DOHH2 (cell line): ENCODE results near the gene COPS8.

Experiments used
- CTCF ChIP-seq: fragments of 200-600 bp; sonication (generic); IDR thresholded peaks from one replicate; pipeline ENCODE4 v1.5.1; 2014; ENCODE audit warnings: antibody characterized with exemption, mild to moderate bottlenecking, low read depth, low read length; ENCODE audit not compliant: poor library complexity, severe bottlenecking
- EZH2phosphoT487 ChIP-seq: fragments of 200-600 bp; sonication (generic); IDR thresholded peaks from 2 replicates; pipeline ENCODE4 v1.6.1; 2017; ENCODE audit warnings: borderline replicate concordance, mild to moderate bottlenecking, antibody characterized with exemption, low read length, moderate library complexity, mixed read lengths

GRCh38 chr2:237044281-237044680 is 41.4 kb upstream of the COPS8 start:
- no peak for TF ChIP-seq CTCF
- no peak for TF ChIP-seq EZH2phosphoT487
